Cardiac septum (tissue), 1 donor: ENCODE measurements around the gene USP6NL. TPM values are rescaled to one million over a fixed set of nuclear protein-coding genes. Genes with fewer than 3 reads are reported as not detected.
"Not testable (repeated sequence)": the region's sequence is repeated elsewhere in the genome, so short reads cannot be mapped to it uniquely, and the experiment has no call there.

Experiments
- DNase-seq: peaks from one replicate; pipeline ENCODE4 v3.0.0-alpha.2; 2020; ENCODE audit warnings: low spot score
- intact Hi-C: fragments of 100-400 bp; cut with DNase I; formaldehyde crosslinking; loops from one replicate; pipeline ENCODE4 v1.14.0; 2022
- total RNA-seq: library from RNA; stranded (reverse); fragmentation: NEBNext Ultra II Directional; extraction: Animal tissue kit (Norgen Biotek cat#: 25700); gene quantifications from one replicate; pipeline ENCODE4 v1.2.1, GENCODE V29; 2021
- donor health status: DM: no; HTN: no; CAD: no.

The USP6NL gene
- total RNA-seq, 1 donor from 2014 or later: 10.5 TPM

- intact Hi-C loops: no loop called here
These were observed 111.9 kb downstream of the USP6NL start for GRCh38 chr10:11499425-11500071.

GRCh38 chr10:11498399-11498798 lies 113.1 kb downstream of the USP6NL start:
- no peak for DNase-seq
- intact Hi-C loops: no loop called here

More at GRCh38 chr10:11499425-11500071, 111.9 kb downstream of the USP6NL start:
- DNase-seq: no peak

GRCh38 chr10:11494923-11495322 lies 116.5 kb downstream of the USP6NL start:
- intact Hi-C loops, DNase-seq: not testable (repeated sequence)

GRCh38 chr10:11493646-11494045 lies 117.8 kb downstream of the USP6NL start:
- no peak for DNase-seq

GRCh38 chr10:11491087-11491486 lies 120.4 kb downstream of the USP6NL start:
- intact Hi-C loops: no loop called here
- no peak for DNase-seq

More at GRCh38 chr10:11493646-11494045, 117.8 kb downstream of the USP6NL start:
- intact Hi-C loops: no loop called here

GRCh38 chr10:11489591-11489990 lies 121.9 kb downstream of the USP6NL start:
- intact Hi-C loops: no loop called here
- DNase-seq: no peak

- intact Hi-C loops: no loop called here
- no peak for DNase-seq
These were observed 123.3 kb downstream of the USP6NL start for GRCh38 chr10:11488126-11488525.

- no peak for DNase-seq
- intact Hi-C loops: no loop called here
These were observed 128.0 kb downstream of the USP6NL start for GRCh38 chr10:11483201-11484148.

- DNase-seq: no peak
- intact Hi-C loops: no loop called here
These were observed 129.1 kb downstream of the USP6NL start for GRCh38 chr10:11482306-11482705.

GRCh38 chr10:11480687-11481086 lies 130.8 kb downstream of the USP6NL start:
- intact Hi-C loops: no loop called here
- no peak for DNase-seq

GRCh38 chr10:11479300-11479699 lies 132.2 kb downstream of the USP6NL start:
- no peak for DNase-seq
- intact Hi-C loops: no loop called here

GRCh38 chr10:11478807-11479206 lies 132.6 kb downstream of the USP6NL start:
- intact Hi-C loops: no loop called here
- no peak for DNase-seq

- intact Hi-C loops: no loop called here
- no peak for DNase-seq
These were observed 135.5 kb downstream of the USP6NL start for GRCh38 chr10:11475831-11476434.

GRCh38 chr10:11473128-11473760 lies 138.2 kb downstream of the USP6NL start:
- no peak for DNase-seq
- intact Hi-C loops: no loop called here

- peak; percentile 81 for DNase-seq
- intact Hi-C loops: no loop called here
These were observed 139.2 kb downstream of the USP6NL start for GRCh38 chr10:11472158-11472753.

GRCh38 chr10:11469575-11470391 lies 141.7 kb downstream of the USP6NL start:
- intact Hi-C loops: no loop called here
- DNase-seq: no peak

GRCh38 chr10:11468126-11468742 lies 143.2 kb downstream of the USP6NL start:
- DNase-seq: no peak
- intact Hi-C loops: no loop called here

- intact Hi-C loops: no loop called here
- DNase-seq: no peak
These were observed 146.0 kb downstream of the USP6NL start for GRCh38 chr10:11465406-11465805.
